Activated CD4-positive, alpha-beta T cell treated with anti-CD3 and anti-CD28 coated beads, Interleukin-2, amount 50 U/mL, for 48 hours (primary cell): ENCODE results near the gene SH2D3C.
A peak's percentile ranks its signal among the peaks of the same experiment; 100 is the strongest.

Experiments used
- DNase-seq, 2 experiments: peaks; one replicate each; pipeline ENCODE4 v3.0.0-alpha.2; 2020

SH2D3C gene, protein sequence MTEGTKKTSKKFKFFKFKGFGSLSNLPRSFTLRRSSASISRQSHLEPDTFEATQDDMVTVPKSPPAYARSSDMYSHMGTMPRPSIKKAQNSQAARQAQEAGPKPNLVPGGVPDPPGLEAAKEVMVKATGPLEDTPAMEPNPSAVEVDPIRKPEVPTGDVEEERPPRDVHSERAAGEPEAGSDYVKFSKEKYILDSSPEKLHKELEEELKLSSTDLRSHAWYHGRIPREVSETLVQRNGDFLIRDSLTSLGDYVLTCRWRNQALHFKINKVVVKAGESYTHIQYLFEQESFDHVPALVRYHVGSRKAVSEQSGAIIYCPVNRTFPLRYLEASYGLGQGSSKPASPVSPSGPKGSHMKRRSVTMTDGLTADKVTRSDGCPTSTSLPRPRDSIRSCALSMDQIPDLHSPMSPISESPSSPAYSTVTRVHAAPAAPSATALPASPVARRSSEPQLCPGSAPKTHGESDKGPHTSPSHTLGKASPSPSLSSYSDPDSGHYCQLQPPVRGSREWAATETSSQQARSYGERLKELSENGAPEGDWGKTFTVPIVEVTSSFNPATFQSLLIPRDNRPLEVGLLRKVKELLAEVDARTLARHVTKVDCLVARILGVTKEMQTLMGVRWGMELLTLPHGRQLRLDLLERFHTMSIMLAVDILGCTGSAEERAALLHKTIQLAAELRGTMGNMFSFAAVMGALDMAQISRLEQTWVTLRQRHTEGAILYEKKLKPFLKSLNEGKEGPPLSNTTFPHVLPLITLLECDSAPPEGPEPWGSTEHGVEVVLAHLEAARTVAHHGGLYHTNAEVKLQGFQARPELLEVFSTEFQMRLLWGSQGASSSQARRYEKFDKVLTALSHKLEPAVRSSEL

DNA sequence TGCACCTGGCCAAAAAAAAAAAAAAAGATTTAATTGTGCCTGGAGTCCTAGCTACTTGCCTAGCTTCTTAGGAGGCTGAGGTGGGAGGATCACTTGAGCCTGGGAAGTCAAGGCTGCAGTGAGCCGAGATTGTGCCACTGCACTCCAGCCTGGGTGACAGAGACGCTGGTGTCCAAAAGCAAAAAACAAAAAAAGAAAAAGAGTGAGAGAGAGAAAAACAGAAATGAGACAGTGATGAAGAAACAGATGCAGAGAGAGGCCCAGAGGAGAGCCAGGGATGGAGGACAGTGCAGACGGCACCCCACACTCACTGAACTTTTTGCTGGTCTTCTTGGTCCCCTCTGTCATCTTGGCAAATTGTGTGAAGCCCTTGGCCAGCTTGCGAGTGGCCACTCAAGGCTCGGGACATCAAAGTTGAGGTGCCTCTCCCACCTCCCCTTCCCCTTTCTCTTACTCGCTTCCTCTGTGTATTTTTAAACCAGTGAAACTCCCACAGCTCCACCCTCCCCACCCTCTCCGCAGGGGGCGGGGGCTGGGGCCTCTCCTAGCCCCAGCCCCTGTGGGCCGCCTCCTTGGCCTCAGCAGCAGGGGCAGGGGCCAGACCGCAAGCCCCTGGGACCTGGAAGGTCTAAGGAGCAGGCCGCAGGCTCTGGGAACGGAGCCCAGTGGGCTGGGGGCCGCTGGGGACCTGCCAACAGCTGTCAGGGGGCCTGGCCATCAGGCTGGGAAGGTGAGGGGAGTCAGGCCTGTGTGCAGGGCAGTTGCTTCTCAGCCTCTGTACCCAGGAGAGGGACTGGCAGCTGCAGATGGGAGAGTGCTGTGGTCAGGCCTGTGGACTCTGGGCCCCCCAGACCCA, at the start of gene SH2D3C:
SH2D3C (minus strand) TSS at position 387 of the 856 bp plus-strand sequence; CDS start at position 348, 39 bp downstream.
- peak; percentile 61 to 69 for DNase-seq

- DNase-seq, result no peak
Observed at GRCh38 chr9:127826253-127826913, 47.9 kb upstream of the SH2D3C start.

GRCh38 chr9:127825319-127826051, 47.0 kb upstream of the SH2D3C start:
- no peak for DNase-seq

DNA sequence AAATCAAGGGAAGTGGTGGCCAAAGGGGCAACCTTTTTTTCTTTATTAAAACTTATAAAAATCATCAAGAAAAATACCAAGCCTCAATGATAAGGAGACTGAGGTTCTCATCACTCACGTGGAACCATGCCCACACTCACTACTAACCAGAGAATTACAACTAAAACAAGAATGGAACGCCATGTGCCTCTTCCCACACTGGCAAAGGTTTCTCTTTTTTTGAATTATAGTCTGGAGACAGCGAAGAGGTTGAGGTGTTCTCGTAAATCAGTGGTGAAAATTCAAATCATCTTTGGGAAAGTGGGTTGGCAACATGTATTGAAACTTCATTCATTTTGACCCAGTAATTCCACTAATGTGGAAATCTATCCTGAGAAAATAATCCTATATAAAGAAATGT, 43.6 kb upstream of the SH2D3C start:
- DNase-seq, result no peak

DNA sequence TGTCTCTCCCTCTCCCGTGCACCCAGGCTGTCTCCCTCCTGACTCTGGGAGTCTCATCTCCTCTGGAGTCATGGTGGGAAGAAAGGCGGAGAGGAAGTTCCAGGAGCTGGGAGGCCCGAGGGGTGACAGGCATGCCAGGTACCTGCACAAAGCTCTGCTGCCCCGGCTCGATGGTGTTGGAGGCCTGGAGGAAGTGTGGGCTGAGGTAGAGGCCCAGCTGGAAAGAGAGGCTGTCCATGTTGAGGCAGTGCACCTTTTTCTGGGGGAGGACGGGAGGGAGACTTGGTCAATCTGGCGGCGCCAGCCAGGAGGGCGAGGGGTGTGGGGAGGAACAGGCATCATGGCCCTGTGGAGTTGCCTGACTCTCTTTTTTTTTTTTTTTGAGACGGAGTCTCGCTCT, 40.1 kb upstream of the SH2D3C start:
- DNase-seq, result no peak

- DNase-seq, result no peak
Observed at GRCh38 chr9:127817881-127818434, 39.5 kb upstream of the SH2D3C start.

GRCh38 chr9:127816728-127817127, 38.3 kb upstream of the SH2D3C start:
- DNase-seq, result no peak

DNA sequence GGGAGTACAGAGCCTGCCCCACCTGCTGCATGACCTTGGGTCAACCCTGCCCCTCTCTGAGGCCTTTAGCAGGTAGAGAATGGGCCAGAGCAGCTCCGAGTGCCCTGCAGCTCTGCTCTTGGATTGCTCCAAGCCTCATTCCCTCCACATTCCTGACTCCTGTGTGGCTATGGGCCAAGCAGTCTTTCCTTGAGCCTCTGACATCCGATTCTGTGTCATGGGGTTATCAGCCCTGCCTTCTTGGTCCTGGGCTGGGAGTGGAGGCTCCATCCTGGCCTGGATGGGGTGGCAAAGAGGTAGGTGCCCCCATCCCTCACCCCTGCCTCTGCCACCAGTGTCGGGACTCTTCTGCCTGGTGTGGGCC, 37.9 kb upstream of the SH2D3C start:
- no peak for DNase-seq

DNA sequence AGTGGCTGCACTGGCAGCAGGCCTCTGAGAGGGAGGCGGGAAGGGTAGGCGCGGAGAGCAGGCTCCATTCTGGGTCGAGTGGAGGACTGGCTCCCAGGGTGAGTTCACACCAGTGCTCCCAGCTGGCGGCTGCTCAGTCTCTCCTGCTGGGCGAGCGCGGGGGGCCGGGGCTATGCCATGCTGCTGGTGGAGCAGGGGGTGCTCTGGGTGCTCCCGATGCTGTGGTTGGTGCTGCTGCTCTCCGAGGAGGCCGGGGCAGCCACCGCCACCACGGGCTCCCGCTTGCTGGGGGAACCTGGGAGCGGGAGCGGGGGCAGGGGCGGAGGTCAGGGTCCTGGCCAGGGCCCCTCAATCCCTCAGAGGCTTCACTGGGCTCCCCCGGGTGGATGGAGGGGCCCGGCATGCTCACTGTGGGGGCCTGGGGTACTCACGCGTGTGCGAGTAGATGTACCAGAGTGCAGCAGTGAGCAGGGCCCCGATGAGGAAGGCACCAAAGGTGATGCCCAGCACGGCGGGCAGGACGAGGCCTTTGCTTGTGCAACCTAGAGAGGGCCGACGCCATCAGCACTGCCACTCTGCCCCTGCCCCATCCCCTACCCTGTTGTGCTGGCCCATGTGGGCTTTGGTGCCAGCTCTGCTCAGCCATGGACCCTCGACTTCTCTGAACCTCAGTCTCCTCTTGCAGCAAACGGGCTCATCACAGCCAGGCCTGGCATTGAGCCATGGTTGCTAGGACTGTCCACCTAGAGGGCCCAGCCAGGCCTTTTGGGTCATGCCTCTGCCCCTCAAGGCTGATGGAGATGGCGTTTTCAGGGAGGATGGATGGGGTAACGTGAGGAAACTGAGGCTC, 37.3 kb upstream of the SH2D3C start:
- DNase-seq, result no peak

GRCh38 chr9:127814619-127815511, 36.4 kb upstream of the SH2D3C start:
- no peak for DNase-seq

DNA sequence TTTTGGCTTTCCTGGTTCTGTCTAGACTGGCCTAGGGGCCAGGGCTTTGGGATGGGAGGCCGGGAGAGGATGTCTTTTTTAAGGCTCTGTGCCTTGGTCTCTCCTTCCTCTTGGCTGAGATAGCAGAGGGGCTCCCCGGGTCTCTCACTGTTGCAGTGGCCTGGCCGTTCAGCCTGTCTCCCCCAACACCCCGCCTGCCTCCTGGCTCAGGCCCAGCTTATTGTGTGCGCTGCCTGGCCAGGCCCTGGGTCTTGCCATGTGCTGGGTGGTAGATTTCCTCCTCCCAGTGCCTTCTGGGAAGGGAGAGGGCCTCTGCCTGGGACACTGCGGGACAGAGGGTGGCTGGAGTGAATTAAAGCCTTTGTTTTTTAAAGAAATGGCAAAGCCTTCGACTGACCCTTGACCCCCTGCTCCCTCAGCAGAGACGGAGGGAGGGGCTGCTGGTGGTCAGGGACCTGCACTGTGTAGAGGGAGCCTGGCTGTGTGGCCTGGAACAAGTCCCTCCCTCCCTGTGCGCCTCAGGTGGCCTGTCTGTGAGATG, 35.3 kb upstream of the SH2D3C start:
- DNase-seq, result no peak

- DNase-seq, result no peak
Observed at GRCh38 chr9:127812936-127813675, 34.6 kb upstream of the SH2D3C start.

GRCh38 chr9:127812011-127812410, 33.5 kb upstream of the SH2D3C start:
- no peak for DNase-seq

DNA sequence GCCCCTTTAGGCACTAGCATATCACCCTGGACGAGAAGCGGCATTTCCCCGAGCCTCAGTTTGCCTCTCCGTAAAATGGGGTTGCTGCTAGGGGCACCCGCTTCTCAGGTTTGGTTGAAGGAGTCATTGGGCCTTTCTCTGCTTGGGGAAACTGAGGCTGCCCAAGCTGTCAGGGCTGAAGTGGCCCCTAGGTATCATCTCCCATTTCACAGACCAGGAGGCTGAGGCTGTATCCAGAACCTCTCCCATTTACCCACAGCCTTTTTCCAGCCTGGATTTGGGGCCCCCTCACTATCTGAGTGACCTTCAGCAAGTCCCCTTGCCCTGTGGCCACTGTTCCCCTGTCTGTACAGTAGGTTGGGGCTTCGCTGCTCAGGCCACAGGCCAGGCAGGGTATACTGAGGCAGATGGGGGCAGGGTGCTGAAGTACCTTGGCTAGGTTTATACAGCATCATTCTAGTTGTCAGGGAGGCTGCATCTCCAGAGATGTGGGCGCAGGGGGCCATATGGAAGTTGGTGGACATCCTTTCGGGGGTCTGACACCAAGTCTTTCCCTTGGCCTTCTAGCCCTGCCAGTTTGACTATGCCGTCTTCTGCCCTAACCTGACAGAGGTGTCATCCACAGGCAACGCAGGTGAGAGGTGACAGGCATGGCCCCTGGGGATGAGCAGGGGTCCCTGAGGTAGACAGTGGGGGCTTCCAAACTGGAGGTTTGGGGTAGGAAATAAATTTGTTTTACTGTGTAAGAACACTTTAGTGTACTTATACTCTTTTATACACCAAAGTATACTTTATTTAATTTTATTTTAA, 32.1 kb upstream of the SH2D3C start:
- DNase-seq, result no peak

GRCh38 chr9:127809540-127810377, 31.3 kb upstream of the SH2D3C start:
- no peak for DNase-seq

DNA sequence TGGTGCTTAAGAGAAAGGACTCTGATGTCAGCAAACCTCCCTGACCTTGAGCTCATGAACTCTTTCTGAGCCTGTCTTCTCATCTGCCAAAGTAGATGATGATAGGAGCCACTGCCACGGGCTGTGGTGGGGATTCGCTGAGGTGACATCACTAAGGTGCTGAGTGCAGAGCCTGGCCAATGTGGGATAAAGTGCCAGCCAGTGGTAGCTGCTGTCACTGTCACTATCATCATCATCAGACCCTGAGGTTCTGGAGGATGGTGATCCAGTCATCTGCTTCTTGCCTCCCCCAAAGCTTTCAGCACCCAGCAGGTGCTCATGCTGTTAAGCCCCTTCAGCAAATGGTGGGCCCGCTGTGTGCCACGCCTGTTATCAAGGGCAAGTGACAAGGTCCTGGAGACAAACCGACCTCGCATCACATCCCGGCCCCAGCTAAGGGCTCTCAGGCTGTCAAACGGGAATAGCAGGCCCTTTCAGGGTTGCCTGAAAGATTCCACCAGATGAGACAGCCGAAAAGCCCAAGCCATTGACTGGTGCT, 30.6 kb upstream of the SH2D3C start:
- DNase-seq, result no peak
